ENCODE measurements around the gene MAST2.

The MAST2 gene

GRCh38 chr1:46058936-46059335 lies 255.5 kb downstream of the MAST2 start:
- Histone ChIP-seq H3K9me2 (replicated peaks; ENCODE audit: low read depth, low read length) (no peaks in the 10 kb centered on the region), H3K9me3 (ENCODE audit: insufficient read depth, low read depth, low read length) (no peaks in the 10 kb centered on the region), H3K36me3 (ENCODE audit: insufficient read depth, low read length) (peaks cover 95% of the 10 kb centered on the region), H3K79me2 (ENCODE audit: insufficient read depth, low read length) (peaks cover 15% of the 10 kb centered on the region; the same call in 1 of the 2 replicates), H2AFZ (ENCODE audit: low read length) (no peak overlapping the region), H3K9ac (ENCODE audit: low read depth, low read length, poor library complexity, severe bottlenecking) (no peak overlapping the region), H3K4me2 (ENCODE audit: low read depth, low read length, poor library complexity, severe bottlenecking) (no peak overlapping the region), H3K4me3 (ENCODE audit: low read length, poor library complexity, severe bottlenecking) (no peak overlapping the region), H4K20me1 (ENCODE audit: insufficient read depth, low read length, poor library complexity, severe bottlenecking) (peaks cover 4% of the 10 kb centered on the region), H3K27me3 (ENCODE audit: insufficient read depth, low read length, poor library complexity, severe bottlenecking) (no peaks in the 10 kb centered on the region), H3F3A (ENCODE audit: low read depth) (no peaks in the 10 kb centered on the region), H3K4me1 (ENCODE audit: insufficient read depth, low read length, poor library complexity, severe bottlenecking) (peaks cover 8% of the 10 kb centered on the region)
- no peak for TF ChIP-seq CTCF (conservative IDR thresholded peaks at IDR 0.05; ENCODE audit: low read length)
- no peak for TF ChIP-seq EZH2phosphoT487 (IDR thresholded peaks at IDR 0.05; ENCODE audit: borderline replicate concordance)

- H3K9ac ChIP-seq (ENCODE audit: low read depth, low read length, poor library complexity, severe bottlenecking), result no peak overlapping the region
- no peaks in the 10 kb centered on the region for H3K27me3 ChIP-seq (ENCODE audit: insufficient read depth, low read length, poor library complexity, severe bottlenecking)
- no peaks in the 10 kb centered on the region for H3F3A ChIP-seq (ENCODE audit: low read depth)
- no peaks in the 10 kb centered on the region for H3K9me3 ChIP-seq (ENCODE audit: insufficient read depth, low read depth, low read length)
- H3K9me2 ChIP-seq (replicated peaks; ENCODE audit: low read depth, low read length), result no peaks in the 10 kb centered on the region
- no peak overlapping the region for H3K4me2 ChIP-seq (ENCODE audit: low read depth, low read length, poor library complexity, severe bottlenecking)
- H2AFZ ChIP-seq (ENCODE audit: low read length), result no peak overlapping the region
- peaks cover 15% of the 10 kb centered on the region for H3K4me1 ChIP-seq (ENCODE audit: insufficient read depth, low read length, poor library complexity, severe bottlenecking)
- H3K36me3 ChIP-seq (ENCODE audit: insufficient read depth, low read length), result peaks cover 91% of the 10 kb centered on the region
- TF ChIP-seq EZH2phosphoT487 (IDR thresholded peaks at IDR 0.05; ENCODE audit: borderline replicate concordance) (no peak), CTCF (conservative IDR thresholded peaks at IDR 0.05; ENCODE audit: low read length) (no peak)
- no peak overlapping the region for H3K4me3 ChIP-seq (ENCODE audit: low read length, poor library complexity, severe bottlenecking)
- peaks cover 15% of the 10 kb centered on the region; the same call in 1 of the 2 replicates for H3K79me2 ChIP-seq (ENCODE audit: insufficient read depth, low read length)
- peaks cover 4% of the 10 kb centered on the region for H4K20me1 ChIP-seq (ENCODE audit: insufficient read depth, low read length, poor library complexity, severe bottlenecking)
Observed at GRCh38 chr1:46061146-46061545, 257.7 kb downstream of the MAST2 start.

- H3K4me1 ChIP-seq (ENCODE audit: insufficient read depth, low read length, poor library complexity, severe bottlenecking), result peaks cover 15% of the 10 kb centered on the region
- H3F3A ChIP-seq (ENCODE audit: low read depth), result no peaks in the 10 kb centered on the region
- H3K79me2 ChIP-seq (ENCODE audit: insufficient read depth, low read length), result peaks cover 15% of the 10 kb centered on the region; the same call in 1 of the 2 replicates
- no peaks in the 10 kb centered on the region for H3K9me2 ChIP-seq (replicated peaks; ENCODE audit: low read depth, low read length)
- H3K4me3 ChIP-seq (ENCODE audit: low read length, poor library complexity, severe bottlenecking), result peak overlapping the region; percentile 28
- TF ChIP-seq EZH2phosphoT487 (IDR thresholded peaks at IDR 0.05; ENCODE audit: borderline replicate concordance), result no peak
- TF ChIP-seq CTCF (conservative IDR thresholded peaks at IDR 0.05; ENCODE audit: low read length), result no peak
- H3K9ac ChIP-seq (ENCODE audit: low read depth, low read length, poor library complexity, severe bottlenecking), result no peak overlapping the region
- H4K20me1 ChIP-seq (ENCODE audit: insufficient read depth, low read length, poor library complexity, severe bottlenecking), result peaks cover 4% of the 10 kb centered on the region
- no peak overlapping the region for H2AFZ ChIP-seq (ENCODE audit: low read length)
- H3K9me3 ChIP-seq (ENCODE audit: insufficient read depth, low read depth, low read length), result no peaks in the 10 kb centered on the region
- peaks cover 88% of the 10 kb centered on the region for H3K36me3 ChIP-seq (ENCODE audit: insufficient read depth, low read length)
- H3K4me2 ChIP-seq (ENCODE audit: low read depth, low read length, poor library complexity, severe bottlenecking), result peak overlapping the region; percentile 55
- no peaks in the 10 kb centered on the region for H3K27me3 ChIP-seq (ENCODE audit: insufficient read depth, low read length, poor library complexity, severe bottlenecking)
Observed at GRCh38 chr1:46062651-46063319, 259.4 kb downstream of the MAST2 start.

Measured in Loucy (cell line).